ENCODE results near the gene GARIN3.

- TF ChIP-seq CTCF (conservative IDR thresholded peaks at IDR 0.05) (no peak), EZH2 (IDR thresholded peaks at IDR 0.05; ENCODE audit: low read depth) (no peak)
Observed at GRCh38 chr5:157159209-157159751, 6.8 kb downstream of the GARIN3 start.

Data from PC-9 (cell line).